Hepatocyte (in vitro differentiated cells): Measurements from ENCODE around the gene OXLD1.

Experiments
- CTCF ChIP-seq: fragments of 200-600 bp; sonication (generic); IDR thresholded peaks from 2 replicates; pipeline ENCODE4 v1.5.1; 2016; ENCODE audit warnings: antibody characterized with exemption, mild to moderate bottlenecking; ENCODE audit not compliant: poor library complexity
- EZH2 ChIP-seq: fragments of 200-600 bp; sonication (generic); IDR thresholded peaks from 2 replicates; pipeline ENCODE4 v1.6.1; 2016; ENCODE audit warnings: antibody characterized with exemption, mild to moderate bottlenecking, borderline replicate concordance

GRCh38 chr17:81705518-81706231, 39.3 kb upstream of the OXLD1 start:
- TF ChIP-seq CTCF, result no peak
- no peak for TF ChIP-seq EZH2
